HG02588 (cell line): ENCODE measurements around the gene ESRRA.

Source experiments
- ATAC-seq: cut with Tn5 transposase; IDR thresholded peaks from one replicate; pipeline ENCODE4 v1.9.1; 2021; ENCODE audit warnings: mild to moderate bottlenecking, moderate library complexity; ENCODE audit not compliant: unreplicated experiment

The ESRRA gene

GRCh38 chr11:64327375-64327774, 22.1 kb downstream of the ESRRA start:
- ATAC-seq = no peak

GRCh38 chr11:64327993-64328392, 22.7 kb downstream of the ESRRA start:
- ATAC-seq = no peak

GRCh38 chr11:64330888-64331287, 25.6 kb downstream of the ESRRA start:
- no peak for ATAC-seq

- ATAC-seq = peak; percentile 46
These were observed 26.4 kb downstream of the ESRRA start for GRCh38 chr11:64331569-64332371.

- ATAC-seq = no peak
These were observed 28.2 kb downstream of the ESRRA start for GRCh38 chr11:64333556-64333955.

- peak; percentile 67 for ATAC-seq
These were observed 29.7 kb downstream of the ESRRA start for GRCh38 chr11:64334764-64335735.

GRCh38 chr11:64337538-64338249, 32.4 kb downstream of the ESRRA start:
- no peak for ATAC-seq

GRCh38 chr11:64338716-64339115, 33.4 kb downstream of the ESRRA start:
- ATAC-seq = no peak

GRCh38 chr11:64339286-64339685, 34.0 kb downstream of the ESRRA start:
- ATAC-seq = no peak

- peak; percentile 46 for ATAC-seq
These were observed 34.6 kb downstream of the ESRRA start, which contains the start of gene CCDC88B for GRCh38 chr11:64339754-64340408. TSS of gene CCDC88B (plus strand) at chr11:64340204. CDS start at chr11:64340267, 63 bp downstream.

DNA sequence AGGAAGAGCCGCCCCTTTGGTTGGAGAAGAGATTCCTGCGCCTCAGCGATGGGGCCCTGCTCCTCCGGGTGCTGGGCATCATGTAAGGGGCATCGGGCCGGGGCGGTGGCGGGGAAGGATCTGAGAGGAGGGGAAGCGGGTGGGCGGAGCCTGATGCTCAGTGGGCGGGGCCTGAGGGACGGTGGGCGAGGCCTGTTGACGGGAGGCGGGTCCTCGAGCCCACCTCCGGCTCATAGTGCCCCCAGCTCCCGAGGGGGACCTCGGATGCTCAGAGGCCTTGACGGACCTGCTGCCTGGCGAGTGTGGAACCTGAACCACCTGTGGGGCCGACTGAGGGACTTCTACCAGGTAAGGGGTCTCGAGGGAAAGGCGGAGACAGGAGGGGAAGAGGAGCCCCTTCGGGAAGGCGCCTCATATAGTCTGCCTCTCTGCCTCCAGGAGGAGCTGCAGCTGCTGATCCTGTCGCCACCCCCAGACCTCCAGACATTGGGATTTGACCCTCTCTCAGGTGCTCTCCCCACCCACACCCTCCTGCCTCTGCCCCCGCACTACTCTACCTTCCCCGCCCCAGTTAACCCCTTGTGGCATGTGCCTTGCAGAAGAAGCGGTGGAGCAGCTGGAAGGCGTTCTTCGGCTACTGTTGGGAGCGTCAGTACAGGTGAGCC, 35.5 kb downstream of the ESRRA start:
- no peak for ATAC-seq

DNA sequence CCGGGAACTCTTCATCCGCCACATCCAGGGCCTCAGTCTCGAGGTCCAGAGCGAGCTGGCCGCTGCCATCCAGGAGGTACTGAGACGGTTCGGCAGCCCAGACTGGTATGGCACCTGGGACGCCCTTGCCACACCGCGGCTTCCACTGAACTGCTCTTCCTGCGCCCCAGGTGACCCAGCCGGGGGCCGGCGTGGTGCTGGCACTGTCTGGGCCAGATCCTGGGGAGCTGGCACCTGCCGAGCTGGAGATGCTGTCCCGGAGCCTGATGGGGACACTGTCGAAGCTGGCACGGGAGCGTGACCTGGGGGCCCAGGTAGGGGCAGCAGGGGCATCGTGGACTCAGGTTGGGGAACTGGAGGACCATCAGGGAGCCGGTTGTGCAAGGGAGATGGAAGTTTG, 36.1 kb downstream of the ESRRA start:
- no peak for ATAC-seq

DNA sequence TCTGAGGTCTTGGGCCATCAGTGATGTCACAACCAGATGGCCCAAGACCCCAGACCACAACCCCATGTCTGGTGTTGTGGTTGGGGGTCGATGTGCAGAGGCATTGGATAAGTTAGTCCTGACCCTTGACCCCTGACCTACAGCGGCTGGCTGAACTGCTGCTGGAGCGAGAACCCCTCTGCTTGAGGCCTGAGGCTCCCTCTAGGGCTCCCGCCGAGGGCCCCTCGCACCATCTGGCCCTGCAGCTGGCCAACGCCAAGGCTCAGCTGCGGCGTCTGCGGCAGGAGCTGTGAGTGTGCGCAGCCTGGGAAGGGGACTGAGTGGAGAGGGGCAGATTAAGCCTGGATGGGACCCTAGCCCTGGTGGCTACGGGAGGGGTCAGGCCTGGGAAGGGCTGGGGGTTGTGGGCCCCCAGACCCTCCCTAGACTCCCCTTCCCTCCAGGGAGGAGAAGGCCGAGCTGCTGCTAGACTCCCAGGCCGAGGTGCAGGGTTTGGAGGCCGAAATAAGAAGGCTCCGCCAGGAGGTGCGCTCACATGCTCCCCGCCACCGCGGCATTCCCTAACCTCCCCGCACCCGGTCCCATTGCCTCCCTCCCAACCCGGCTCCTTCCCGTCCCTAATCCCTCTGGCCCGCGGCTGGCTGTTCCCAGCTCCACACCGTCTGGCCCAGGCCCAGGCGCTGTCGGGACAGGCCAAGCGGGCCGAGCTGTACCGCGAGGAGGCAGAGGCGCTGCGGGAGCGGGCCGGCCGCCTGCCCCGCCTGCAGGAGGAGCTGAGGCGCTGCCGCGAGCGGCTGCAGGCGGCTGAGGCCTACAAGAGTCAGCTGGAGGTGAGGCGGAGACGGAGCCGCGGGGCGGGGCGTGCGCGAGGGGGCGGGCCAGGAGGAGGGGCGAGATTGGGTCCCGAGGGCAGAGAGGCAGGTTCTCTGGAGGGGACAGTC, 36.8 kb downstream of the ESRRA start:
- ATAC-seq = no peak

DNA sequence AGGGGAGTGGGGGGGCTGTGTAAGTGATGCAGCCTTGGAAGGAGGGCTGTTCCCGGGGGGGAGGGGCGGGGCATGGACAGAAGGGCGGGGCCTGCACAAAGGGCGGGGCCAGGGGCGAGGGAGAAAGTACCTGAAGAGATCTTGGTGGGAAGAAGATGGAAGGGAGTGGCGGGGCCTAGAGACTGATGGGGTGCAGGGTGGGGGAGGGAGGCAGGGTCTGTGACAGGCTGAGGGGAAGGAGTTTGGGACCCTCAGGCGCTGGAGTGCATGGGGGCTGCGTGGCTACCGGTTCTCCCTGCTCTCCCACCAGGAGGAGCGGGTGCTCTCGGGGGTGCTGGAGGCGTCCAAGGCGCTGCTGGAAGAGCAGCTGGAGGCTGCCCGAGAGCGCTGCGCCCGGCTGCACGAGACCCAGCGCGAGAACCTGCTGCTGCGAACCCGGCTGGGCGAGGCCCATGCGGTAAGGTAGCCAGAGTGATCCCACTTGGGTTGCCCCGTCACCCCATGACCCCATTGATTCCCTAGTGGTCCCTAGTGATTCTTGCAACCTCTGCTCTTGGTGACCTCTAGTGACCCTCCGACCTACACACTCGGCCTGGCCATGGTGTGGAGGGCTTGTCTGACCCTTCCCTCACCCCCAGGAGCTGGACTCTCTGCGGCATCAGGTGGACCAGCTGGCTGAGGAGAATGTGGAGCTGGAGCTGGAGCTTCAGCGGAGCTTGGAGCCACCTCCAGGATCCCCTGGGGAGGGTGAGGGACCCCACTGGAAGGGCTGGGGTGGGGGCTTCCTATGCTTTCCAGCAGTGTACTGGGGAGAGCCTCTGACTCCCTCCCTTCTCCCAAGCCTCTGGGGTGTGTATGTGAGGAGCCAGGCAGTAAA, 37.8 kb downstream of the ESRRA start:
- no peak for ATAC-seq

DNA sequence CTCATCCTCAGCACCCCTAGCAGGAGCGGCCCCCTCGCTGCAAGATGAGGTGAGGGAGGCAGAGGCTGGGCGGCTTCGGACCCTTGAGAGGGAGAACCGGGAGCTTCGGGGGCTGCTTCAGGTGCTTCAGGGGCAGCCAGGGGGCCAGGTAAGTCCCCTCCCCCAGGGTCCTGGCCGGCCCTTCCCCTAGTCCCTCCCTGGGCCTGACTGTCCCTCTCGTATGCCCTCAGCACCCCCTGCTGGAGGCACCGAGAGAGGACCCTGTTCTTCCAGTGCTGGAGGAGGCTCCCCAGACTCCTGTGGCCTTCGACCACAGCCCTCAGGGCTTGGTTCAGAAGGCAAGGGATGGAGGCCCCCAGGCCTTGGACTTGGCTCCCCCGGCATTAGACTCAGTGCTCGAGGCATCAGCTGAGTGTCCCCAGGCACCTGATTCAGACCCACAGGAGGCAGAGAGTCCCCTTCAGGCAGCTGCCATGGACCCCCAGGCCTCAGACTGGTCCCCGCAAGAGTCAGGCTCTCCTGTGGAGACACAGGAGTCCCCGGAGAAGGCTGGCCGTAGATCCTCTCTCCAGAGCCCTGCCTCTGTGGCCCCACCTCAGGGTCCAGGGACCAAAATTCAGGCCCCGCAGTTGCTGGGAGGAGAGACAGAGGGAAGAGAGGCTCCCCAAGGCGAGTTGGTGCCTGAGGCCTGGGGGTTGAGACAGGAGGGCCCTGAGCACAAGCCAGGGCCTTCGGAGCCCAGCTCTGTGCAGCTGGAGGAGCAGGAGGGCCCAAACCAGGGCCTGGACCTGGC, 38.6 kb downstream of the ESRRA start:
- ATAC-seq = no peak

DNA sequence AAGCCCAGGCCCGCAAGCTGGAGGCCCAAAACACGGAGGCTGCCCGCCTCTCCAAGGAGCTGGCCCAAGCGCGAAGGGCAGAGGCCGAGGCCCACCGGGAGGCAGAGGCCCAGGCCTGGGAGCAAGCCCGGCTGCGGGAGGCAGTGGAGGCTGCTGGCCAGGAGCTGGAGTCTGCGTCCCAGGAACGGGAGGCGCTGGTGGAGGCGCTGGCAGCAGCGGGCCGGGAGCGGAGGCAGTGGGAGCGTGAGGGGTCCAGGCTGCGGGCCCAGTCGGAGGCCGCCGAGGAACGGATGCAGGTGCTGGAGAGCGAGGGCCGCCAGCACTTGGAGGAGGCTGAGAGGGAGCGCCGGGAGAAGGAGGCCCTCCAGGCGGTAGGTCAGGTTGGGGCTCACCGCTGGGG, 39.5 kb downstream of the ESRRA start:
- ATAC-seq = no peak

- no peak for ATAC-seq
These were observed 42.0 kb downstream of the ESRRA start for GRCh38 chr11:64347193-64347867.
